Natural killer cell (primary cell): ENCODE measurements around the gene MARCHF3. TPM values are rescaled to one million over a fixed set of nuclear protein-coding genes. Genes with fewer than 3 reads are reported as not detected.

ENCODE experiments used
- ATAC-seq, 3 donors: fragments of 150-1000 bp in 2 of 3; fragments of 200-7000 bp in 1 of 3; cut with Tn5 transposase; 1 replicate in 1 of 3; 2 replicates in 2 of 3; pipeline ENCODE4 v1.10.0; 2021; ENCODE audit warnings: mild to moderate bottlenecking in 2 of 3, moderate library complexity in 2 of 3
- DNase-seq, 2 donors: peaks; one replicate each; pipeline versions ENCODE4 v3.0.0 to v3.0.0-alpha.2; 2013 to 2021; ENCODE audit warnings: mixed read lengths in 1 of 2
- H3K27ac ChIP-seq: one replicate; pipeline ENCODE4 v1.5.1; 2013; ENCODE audit warnings: mild to moderate bottlenecking, low read length
- H3K27me3 ChIP-seq: one replicate; pipeline ENCODE4 v1.6.1; 2013; ENCODE audit warnings: low read length; ENCODE audit not compliant: control insufficient read depth, insufficient read depth
- H3K36me3 ChIP-seq: one replicate; pipeline ENCODE4 v1.6.1; 2013; ENCODE audit warnings: low read length; ENCODE audit not compliant: control insufficient read depth, insufficient read depth
- H3K4me1 ChIP-seq: one replicate; pipeline ENCODE4 v1.6.1; 2013; ENCODE audit warnings: low read length; ENCODE audit not compliant: control insufficient read depth, insufficient read depth
- H3K4me3 ChIP-seq: one replicate; pipeline ENCODE4 v1.5.1; 2013; ENCODE audit warnings: low read length
- H3K9me3 ChIP-seq: one replicate; pipeline ENCODE4 v1.6.1; 2013; ENCODE audit warnings: low read length; ENCODE audit not compliant: control insufficient read depth, insufficient read depth
- H3K27ac Mint-ChIP-seq, 2 donors: one replicate each; pipeline ENCODE4 v1.8.0; 2022; ENCODE audit warnings: mild to moderate bottlenecking in 2 of 2, mixed read lengths in 2 of 2, moderate library complexity in 1 of 2
- H3K27me3 Mint-ChIP-seq, 2 donors: one replicate each; pipeline ENCODE4 v1.8.0; 2022; ENCODE audit warnings: low read depth in 2 of 2, mixed read lengths in 2 of 2
- H3K36me3 Mint-ChIP-seq: one replicate; pipeline ENCODE4 v1.8.0; 2022; ENCODE audit warnings: mixed read lengths
- H3K4me1 Mint-ChIP-seq, 2 donors: one replicate each; pipeline ENCODE4 v1.8.0; 2022; ENCODE audit warnings: mixed read lengths in 2 of 2
- H3K4me3 Mint-ChIP-seq: one replicate; pipeline ENCODE4 v1.8.0; 2022; ENCODE audit warnings: mild to moderate bottlenecking, moderate library complexity, mixed read lengths
- H3K9me3 Mint-ChIP-seq, 2 donors: one replicate each; pipeline ENCODE4 v1.8.0; 2022; ENCODE audit warnings: mixed read lengths in 2 of 2
- CTCF ChIP-seq: fragments of 200-600 bp; IDR thresholded peaks from one replicate; pipeline ENCODE4 v1.8.0; 2022; ENCODE audit warnings: antibody characterized with exemption
- WGBS: methylation state at CpG from one replicate; pipeline ENCODE4 v1.1.7; 2013; ENCODE audit warnings: missing lambda C conversion rate; ENCODE audit not compliant: insufficient coverage; 5-methylcytosine and 5-hydroxymethylcytosine counted together
- intact Hi-C: fragments of 100-400 bp; cut with micrococcal nuclease; formaldehyde crosslinking; loops from one replicate; pipeline ENCODE4 v1.14.2; 2022
- total RNA-seq, 4 donors: library from RNA; stranded (reverse); fragments of 120-200 nt in 1 of 4; gene quantifications; one replicate each; pipeline versions ENCODE4 v1.2.3 to v1.2.4, GENCODE V29; 2013 to 2022

The MARCHF3 gene
- total RNA-seq, 3 donors from 2014 or later (not counting 1 experiment from before 2014, with no cell fraction given): 6.8 to 11.2 (median 8.9) TPM

- Histone ChIP-seq H3K9me3 (no peaks in the 10 kb centered on the region), H3K4me1 (no peaks in the 10 kb centered on the region), H3K27ac (no peak overlapping the region), H3K27me3 (no peaks in the 10 kb centered on the region), H3K4me3 (no peak overlapping the region), H3K36me3 (no peaks in the 10 kb centered on the region)
- H3K27me3 Mint-ChIP-seq: no peaks in the 10 kb centered on the region
- no peaks in the 10 kb centered on the region for H3K9me3 Mint-ChIP-seq
- WGBS: 100% methylated on average over 1 of the region's 1 CpG
- no peak overlapping the region for H3K4me3 Mint-ChIP-seq
- TF ChIP-seq CTCF: no peak
- H3K36me3 Mint-ChIP-seq: peaks cover 6% of the 10 kb centered on the region
- intact Hi-C loops: no loop called here
- no peak overlapping the region for H3K27ac Mint-ChIP-seq
- no peaks in the 10 kb centered on the region for H3K4me1 Mint-ChIP-seq
- DNase-seq (no peak), ATAC-seq (no peak)
Observed at GRCh38 chr5:127051591-127051990, 21.2 kb upstream of the MARCHF3 start.

- Histone ChIP-seq H3K27me3 (no peaks in the 10 kb centered on the region), H3K9me3 (no peaks in the 10 kb centered on the region), H3K4me3 (no peak overlapping the region), H3K4me1 (no peaks in the 10 kb centered on the region), H3K36me3 (no peaks in the 10 kb centered on the region), H3K27ac (no peak overlapping the region)
- WGBS: 97% methylated on average over 4 of the region's 4 CpGs
- Mint-ChIP-seq H3K27ac (no peak overlapping the region), H3K4me3 (no peak overlapping the region), H3K9me3 (no peaks in the 10 kb centered on the region), H3K27me3 (no peaks in the 10 kb centered on the region), H3K4me1 (no peaks in the 10 kb centered on the region), H3K36me3 (no peaks in the 10 kb centered on the region)
- no peak for TF ChIP-seq CTCF
- intact Hi-C loops: no loop called here
- ATAC-seq: no peak
- DNase-seq: no peak
Observed at GRCh38 chr5:127046343-127047072, 16.1 kb upstream of the MARCHF3 start.

DNA sequence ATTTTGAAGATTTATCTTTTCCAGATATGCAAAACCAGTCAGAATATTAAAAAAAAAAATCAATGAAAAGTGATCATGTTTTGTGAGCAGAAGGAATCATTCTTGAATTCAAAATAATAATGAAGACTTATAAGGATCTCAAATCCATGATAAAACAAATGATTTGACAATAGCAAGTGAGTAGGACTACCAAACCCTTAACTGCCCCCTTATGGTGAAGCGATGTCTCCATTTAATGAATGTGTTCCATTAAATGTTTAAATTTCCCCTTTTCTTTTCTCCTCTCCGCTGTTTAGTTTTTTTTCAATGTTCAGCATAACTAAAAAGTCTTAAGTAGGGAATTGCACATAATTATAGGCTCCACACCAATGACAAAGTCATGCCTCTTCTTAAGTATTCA, 12.2 kb upstream of the MARCHF3 start:
- Mint-ChIP-seq H3K27me3 (no peaks in the 10 kb centered on the region), H3K4me3 (no peak overlapping the region), H3K4me1 (no peaks in the 10 kb centered on the region), H3K27ac (no peak overlapping the region), H3K36me3 (no peaks in the 10 kb centered on the region), H3K9me3 (no peaks in the 10 kb centered on the region)
- ATAC-seq: no peak
- no CpG with 5 or more reads among the region's 2 CpGs for whole genome bisulfite sequencing
- H3K9me3 ChIP-seq: no peaks in the 10 kb centered on the region
- H3K27ac ChIP-seq: no peak overlapping the region
- no peak overlapping the region for H3K4me3 ChIP-seq
- H3K36me3 ChIP-seq: no peaks in the 10 kb centered on the region
- H3K4me1 ChIP-seq: no peaks in the 10 kb centered on the region
- H3K27me3 ChIP-seq: no peaks in the 10 kb centered on the region
- intact Hi-C loops: no loop called here
- no peak for TF ChIP-seq CTCF
- DNase-seq: peak in 1 of 2 donors; percentile 26

- H3K27ac Mint-ChIP-seq: no peak overlapping the region
- H3K36me3 ChIP-seq: no peaks in the 10 kb centered on the region
- H3K27me3 Mint-ChIP-seq: no peaks in the 10 kb centered on the region
- H3K4me1 ChIP-seq: no peaks in the 10 kb centered on the region
- no peaks in the 10 kb centered on the region for H3K27me3 ChIP-seq
- H3K4me3 Mint-ChIP-seq: no peak overlapping the region
- WGBS: 95% methylated on average over 2 of the region's 3 CpGs
- no peak overlapping the region for H3K27ac ChIP-seq
- no peaks in the 10 kb centered on the region for H3K9me3 Mint-ChIP-seq
- intact Hi-C loops: no loop called here
- no peak overlapping the region for H3K4me3 ChIP-seq
- ATAC-seq (no peak), DNase-seq (no peak)
- H3K36me3 Mint-ChIP-seq: no peaks in the 10 kb centered on the region
- no peak for TF ChIP-seq CTCF
- no peaks in the 10 kb centered on the region for H3K4me1 Mint-ChIP-seq
- H3K9me3 ChIP-seq: no peaks in the 10 kb centered on the region
Observed at GRCh38 chr5:127041571-127041970, 11.2 kb upstream of the MARCHF3 start.
